ENCODE data around the gene RRP12.

RRP12 gene, protein sequence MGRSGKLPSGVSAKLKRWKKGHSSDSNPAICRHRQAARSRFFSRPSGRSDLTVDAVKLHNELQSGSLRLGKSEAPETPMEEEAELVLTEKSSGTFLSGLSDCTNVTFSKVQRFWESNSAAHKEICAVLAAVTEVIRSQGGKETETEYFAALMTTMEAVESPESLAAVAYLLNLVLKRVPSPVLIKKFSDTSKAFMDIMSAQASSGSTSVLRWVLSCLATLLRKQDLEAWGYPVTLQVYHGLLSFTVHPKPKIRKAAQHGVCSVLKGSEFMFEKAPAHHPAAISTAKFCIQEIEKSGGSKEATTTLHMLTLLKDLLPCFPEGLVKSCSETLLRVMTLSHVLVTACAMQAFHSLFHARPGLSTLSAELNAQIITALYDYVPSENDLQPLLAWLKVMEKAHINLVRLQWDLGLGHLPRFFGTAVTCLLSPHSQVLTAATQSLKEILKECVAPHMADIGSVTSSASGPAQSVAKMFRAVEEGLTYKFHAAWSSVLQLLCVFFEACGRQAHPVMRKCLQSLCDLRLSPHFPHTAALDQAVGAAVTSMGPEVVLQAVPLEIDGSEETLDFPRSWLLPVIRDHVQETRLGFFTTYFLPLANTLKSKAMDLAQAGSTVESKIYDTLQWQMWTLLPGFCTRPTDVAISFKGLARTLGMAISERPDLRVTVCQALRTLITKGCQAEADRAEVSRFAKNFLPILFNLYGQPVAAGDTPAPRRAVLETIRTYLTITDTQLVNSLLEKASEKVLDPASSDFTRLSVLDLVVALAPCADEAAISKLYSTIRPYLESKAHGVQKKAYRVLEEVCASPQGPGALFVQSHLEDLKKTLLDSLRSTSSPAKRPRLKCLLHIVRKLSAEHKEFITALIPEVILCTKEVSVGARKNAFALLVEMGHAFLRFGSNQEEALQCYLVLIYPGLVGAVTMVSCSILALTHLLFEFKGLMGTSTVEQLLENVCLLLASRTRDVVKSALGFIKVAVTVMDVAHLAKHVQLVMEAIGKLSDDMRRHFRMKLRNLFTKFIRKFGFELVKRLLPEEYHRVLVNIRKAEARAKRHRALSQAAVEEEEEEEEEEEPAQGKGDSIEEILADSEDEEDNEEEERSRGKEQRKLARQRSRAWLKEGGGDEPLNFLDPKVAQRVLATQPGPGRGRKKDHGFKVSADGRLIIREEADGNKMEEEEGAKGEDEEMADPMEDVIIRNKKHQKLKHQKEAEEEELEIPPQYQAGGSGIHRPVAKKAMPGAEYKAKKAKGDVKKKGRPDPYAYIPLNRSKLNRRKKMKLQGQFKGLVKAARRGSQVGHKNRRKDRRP (N-terminal part only)

GRCh38 chr10:97400665-97401454 is at the start of gene RRP12:
TSS of gene RRP12 (minus strand) at chr10:97401340. CDS start at chr10:97401231, 109 bp downstream.
- peak; percentile 99 for DNase-seq (ENCODE audit: low read depth)
- TF ChIP-seq, protein P1, sequence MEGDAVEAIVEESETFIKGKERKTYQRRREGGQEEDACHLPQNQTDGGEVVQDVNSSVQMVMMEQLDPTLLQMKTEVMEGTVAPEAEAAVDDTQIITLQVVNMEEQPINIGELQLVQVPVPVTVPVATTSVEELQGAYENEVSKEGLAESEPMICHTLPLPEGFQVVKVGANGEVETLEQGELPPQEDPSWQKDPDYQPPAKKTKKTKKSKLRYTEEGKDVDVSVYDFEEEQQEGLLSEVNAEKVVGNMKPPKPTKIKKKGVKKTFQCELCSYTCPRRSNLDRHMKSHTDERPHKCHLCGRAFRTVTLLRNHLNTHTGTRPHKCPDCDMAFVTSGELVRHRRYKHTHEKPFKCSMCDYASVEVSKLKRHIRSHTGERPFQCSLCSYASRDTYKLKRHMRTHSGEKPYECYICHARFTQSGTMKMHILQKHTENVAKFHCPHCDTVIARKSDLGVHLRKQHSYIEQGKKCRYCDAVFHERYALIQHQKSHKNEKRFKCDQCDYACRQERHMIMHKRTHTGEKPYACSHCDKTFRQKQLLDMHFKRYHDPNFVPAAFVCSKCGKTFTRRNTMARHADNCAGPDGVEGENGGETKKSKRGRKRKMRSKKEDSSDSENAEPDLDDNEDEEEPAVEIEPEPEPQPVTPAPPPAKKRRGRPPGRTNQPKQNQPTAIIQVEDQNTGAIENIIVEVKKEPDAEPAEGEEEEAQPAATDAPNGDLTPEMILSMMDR (IDR thresholded peaks at IDR 0.05; ENCODE audit: low read length, missing control alignments): no peak
- H3K4me3 ChIP-seq (replicated peaks; ENCODE audit: low read depth, low read length): peak within 1 kb of the TSS; percentile 94

DNA sequence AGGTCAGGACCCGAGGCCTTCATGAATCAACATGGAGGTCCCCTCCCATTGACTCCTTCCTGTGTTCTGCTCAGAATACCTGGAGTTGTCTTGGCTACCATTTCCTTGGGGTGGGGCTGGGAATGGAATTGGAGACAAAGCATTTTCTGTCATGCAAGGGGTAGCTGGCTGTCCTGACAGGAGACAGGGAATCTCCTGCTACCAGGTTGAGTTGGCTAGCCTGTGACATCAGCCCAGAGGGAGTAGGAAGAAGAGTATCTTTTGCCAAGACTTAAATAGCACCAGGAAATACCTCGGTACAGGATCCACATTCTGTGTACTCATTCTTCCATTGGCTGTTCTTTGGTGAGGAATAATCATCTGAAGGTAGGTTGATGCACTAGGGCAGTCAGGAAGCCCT is 49.7 kb upstream of the RRP12 start:
- TF ChIP-seq, protein P1 (IDR thresholded peaks at IDR 0.05; ENCODE audit: low read length, missing control alignments): no peak
- no peak overlapping the region for H3K4me3 ChIP-seq (replicated peaks; ENCODE audit: low read depth, low read length)
- peak; percentile 32 for DNase-seq (ENCODE audit: low read depth)

- peak within 1 kb of the TSS; percentile 88 for H3K4me3 ChIP-seq (replicated peaks; ENCODE audit: low read depth, low read length)
- DNase-seq (ENCODE audit: low read depth): peak; percentile 96
- TF ChIP-seq, protein P1 (IDR thresholded peaks at IDR 0.05; ENCODE audit: low read length, missing control alignments): no peak
These were observed 44.8 kb upstream of the RRP12 start, which contains the start of the genes EXOSC1 and ZDHHC16 for GRCh38 chr10:97445722-97446639. TSS of gene EXOSC1 (minus strand) at chr10:97446006. CDS start at chr10:97445985, 21 bp downstream. TSS of gene ZDHHC16 (plus strand) at chr10:97446175. CDS start at chr10:97451676, 5,501 bp downstream.

DNA sequence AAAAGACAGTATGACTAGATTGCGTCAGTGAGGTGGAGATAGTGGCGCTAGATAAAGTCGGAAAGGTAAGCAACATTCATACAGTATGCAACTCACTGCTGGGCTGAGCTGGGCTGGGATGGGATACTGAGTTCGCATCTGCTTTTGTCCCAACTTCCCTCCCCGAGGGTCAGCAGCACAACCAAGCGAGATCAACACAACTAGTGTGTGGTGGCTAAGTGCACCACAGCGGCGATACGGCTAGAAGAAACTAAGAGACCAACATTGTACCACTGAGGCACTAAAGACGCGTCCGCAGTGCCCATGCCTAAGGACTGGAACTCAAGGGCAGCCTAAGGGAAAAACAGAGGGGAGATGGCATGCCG is 44.2 kb upstream of the RRP12 start:
- DNase-seq (ENCODE audit: low read depth): no peak
- TF ChIP-seq, protein P1 (IDR thresholded peaks at IDR 0.05; ENCODE audit: low read length, missing control alignments): no peak

GRCh38 chr10:97444212-97444611 is 43.1 kb upstream of the RRP12 start:
- no peak for DNase-seq (ENCODE audit: low read depth)
- no peak overlapping the region for H3K4me3 ChIP-seq (replicated peaks; ENCODE audit: low read depth, low read length)
- TF ChIP-seq, protein P1 (IDR thresholded peaks at IDR 0.05; ENCODE audit: low read length, missing control alignments): no peak

More for the DNA sequence above, 44.2 kb upstream of the RRP12 start:
- peak overlapping the region; percentile 88 for H3K4me3 ChIP-seq (replicated peaks; ENCODE audit: low read depth, low read length)
